ENCODE data around the gene ELAVL3.

The ELAVL3 gene

DNA sequence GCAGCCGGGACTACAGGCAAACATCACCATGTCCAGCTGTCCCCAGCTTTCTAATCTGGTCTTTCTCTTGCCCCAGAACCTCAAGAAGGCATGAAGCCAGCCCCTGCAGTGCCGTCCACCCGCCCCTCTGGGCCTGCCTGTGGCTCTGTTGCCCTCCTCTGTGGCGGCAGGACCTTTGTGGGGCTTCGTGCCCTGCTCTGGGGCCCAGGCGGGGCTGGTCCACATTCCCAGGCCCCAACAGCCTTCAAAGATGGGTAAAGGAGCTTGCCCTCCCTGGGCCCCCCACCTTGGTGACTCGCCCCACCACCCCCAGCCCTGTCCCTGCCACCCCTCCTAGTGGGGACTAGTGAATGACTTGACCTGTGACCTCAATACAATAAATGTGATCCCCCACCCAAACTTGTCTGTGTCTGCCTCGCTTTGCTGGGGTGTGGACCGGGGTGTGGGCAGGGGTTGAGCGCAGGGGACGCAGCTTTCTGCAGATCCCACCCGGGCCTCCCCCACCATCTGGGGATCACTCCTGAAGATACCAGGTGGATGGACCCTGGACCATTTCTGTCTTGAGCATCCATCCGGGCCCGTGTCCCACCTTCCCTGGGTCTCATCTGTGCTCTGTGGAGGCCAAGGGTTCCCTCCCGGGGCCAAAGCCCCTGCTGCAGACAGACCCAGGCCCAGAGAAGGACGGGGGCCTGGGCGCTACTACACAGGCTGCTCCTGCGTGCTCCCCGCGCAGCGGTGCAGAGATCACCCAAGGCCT lies 30.1 kb downstream of the ELAVL3 start:
- no peak overlapping the region for H2AK5ac ChIP-seq (ENCODE audit: low read length)
- H3K18ac ChIP-seq (ENCODE audit: low read length), result no peak overlapping the region
- no peak overlapping the region for H2BK15ac ChIP-seq (replicated peaks; ENCODE audit: low read depth)
- no peak overlapping the region for H3K27ac ChIP-seq (ENCODE audit: low read depth, low read length)
- H3K79me1 ChIP-seq (ENCODE audit: low read length), result no peaks in the 10 kb centered on the region
- H3K56ac ChIP-seq (ENCODE audit: low read length), result no peak overlapping the region
- peaks cover 1% of the 10 kb centered on the region for H3K36me3 ChIP-seq (ENCODE audit: control insufficient read depth, insufficient read depth, low read length)
- H3K23ac ChIP-seq (ENCODE audit: low read length), result no peak overlapping the region
- no peak overlapping the region for H4K5ac ChIP-seq (ENCODE audit: low read length)
- H4K8ac ChIP-seq (ENCODE audit: low read depth, low read length), result no peak overlapping the region
- WGBS (ENCODE audit: extremely low coverage, insufficient coverage, low lambda C conversion rate), result no CpG with 5 or more reads among the region's 21 CpGs
- H3K27me3 ChIP-seq (ENCODE audit: insufficient read depth, low read length, poor library complexity), result no peaks in the 10 kb centered on the region
- H3K4me2 ChIP-seq (ENCODE audit: low read length), result no peak overlapping the region
- H3K4ac ChIP-seq (ENCODE audit: low read depth, low read length), result no peak overlapping the region
- H2BK5ac ChIP-seq (ENCODE audit: low read length), result no peak overlapping the region
- DNase-seq, result no peak
- H3K9ac ChIP-seq (ENCODE audit: low read length), result no peak overlapping the region
- H3K4me1 ChIP-seq (ENCODE audit: control insufficient read depth, low read depth, low read length), result no peaks in the 10 kb centered on the region
- no peaks in the 10 kb centered on the region for H3K79me2 ChIP-seq (ENCODE audit: control insufficient read depth, insufficient read depth, low read length)
- H2BK120ac ChIP-seq (ENCODE audit: low read depth, low read length), result no peak overlapping the region
- H3K4me3 ChIP-seq (ENCODE audit: low read length), result no peak overlapping the region

DNA sequence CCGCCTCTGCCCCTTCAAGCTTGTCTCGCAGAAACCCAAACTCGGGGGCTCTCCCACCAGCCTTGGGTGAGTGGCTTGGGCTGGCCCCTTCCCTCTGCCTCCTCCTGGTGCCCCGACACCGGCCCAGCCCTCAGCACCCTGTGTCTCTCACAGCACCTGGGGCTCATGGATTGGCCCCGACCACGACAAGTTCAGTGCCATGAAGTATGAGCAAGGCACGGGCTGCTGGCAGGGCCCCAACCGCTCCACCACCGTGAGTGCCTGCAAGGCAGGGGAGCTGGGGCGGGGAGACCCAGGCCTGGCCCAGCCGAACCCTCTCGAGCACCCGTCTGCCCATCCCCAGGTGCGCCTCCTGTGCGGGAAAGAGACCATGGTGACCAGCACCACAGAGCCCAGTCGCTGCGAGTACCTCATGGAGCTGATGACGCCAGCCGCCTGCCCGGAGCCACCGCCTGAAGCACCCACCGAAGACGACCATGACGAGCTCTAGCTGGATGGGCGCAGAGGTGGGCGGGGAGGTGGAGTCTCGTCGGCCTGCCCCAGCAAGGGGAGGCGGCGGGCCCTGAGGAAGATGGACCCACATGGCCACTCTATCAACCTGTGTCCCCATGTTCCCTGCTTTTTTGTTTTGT lies 31.8 kb downstream of the ELAVL3 start:
- Histone ChIP-seq H3K4me1 (ENCODE audit: control insufficient read depth, low read depth, low read length) (no peaks in the 10 kb centered on the region), H3K18ac (ENCODE audit: low read length) (no peak overlapping the region), H3K4me2 (ENCODE audit: low read length) (no peak overlapping the region), H3K4ac (ENCODE audit: low read depth, low read length) (no peak overlapping the region), H3K56ac (ENCODE audit: low read length) (no peak overlapping the region), H3K27me3 (ENCODE audit: insufficient read depth, low read length, poor library complexity) (no peaks in the 10 kb centered on the region), H4K8ac (ENCODE audit: low read depth, low read length) (no peak overlapping the region), H3K36me3 (ENCODE audit: control insufficient read depth, insufficient read depth, low read length) (peaks cover 5% of the 10 kb centered on the region), H3K79me2 (ENCODE audit: control insufficient read depth, insufficient read depth, low read length) (no peaks in the 10 kb centered on the region), H3K9ac (ENCODE audit: low read length) (no peak overlapping the region), H4K5ac (ENCODE audit: low read length) (no peak overlapping the region), H3K4me3 (ENCODE audit: low read length) (no peak overlapping the region), H2BK5ac (ENCODE audit: low read length) (no peak overlapping the region), H2BK120ac (ENCODE audit: low read depth, low read length) (no peak overlapping the region), H3K27ac (ENCODE audit: low read depth, low read length) (no peak overlapping the region), H3K79me1 (ENCODE audit: low read length) (no peaks in the 10 kb centered on the region), H2AK5ac (ENCODE audit: low read length) (no peak overlapping the region), H2BK15ac (replicated peaks; ENCODE audit: low read depth) (no peak overlapping the region), H3K23ac (ENCODE audit: low read length) (no peak overlapping the region)
- WGBS (ENCODE audit: extremely low coverage, insufficient coverage, low lambda C conversion rate), result no CpG with 5 or more reads among the region's 31 CpGs
- DNase-seq, result no peak

- H2BK120ac ChIP-seq (ENCODE audit: low read depth, low read length), result no peak overlapping the region
- H3K4ac ChIP-seq (ENCODE audit: low read depth, low read length), result no peak overlapping the region
- whole genome bisulfite sequencing (ENCODE audit: extremely low coverage, insufficient coverage, low lambda C conversion rate), result no CpG with 5 or more reads among the region's 13 CpGs
- H3K4me1 ChIP-seq (ENCODE audit: control insufficient read depth, low read depth, low read length), result no peaks in the 10 kb centered on the region
- no peaks in the 10 kb centered on the region for H3K27me3 ChIP-seq (ENCODE audit: insufficient read depth, low read length, poor library complexity)
- no peak overlapping the region for H3K4me3 ChIP-seq (ENCODE audit: low read length)
- H3K36me3 ChIP-seq (ENCODE audit: control insufficient read depth, insufficient read depth, low read length), result peaks cover 7% of the 10 kb centered on the region
- H3K9ac ChIP-seq (ENCODE audit: low read length), result no peak overlapping the region
- DNase-seq, result no peak
- no peak overlapping the region for H2BK15ac ChIP-seq (replicated peaks; ENCODE audit: low read depth)
- no peak overlapping the region for H3K18ac ChIP-seq (ENCODE audit: low read length)
- H3K4me2 ChIP-seq (ENCODE audit: low read length), result no peak overlapping the region
- H3K56ac ChIP-seq (ENCODE audit: low read length), result no peak overlapping the region
- H3K79me1 ChIP-seq (ENCODE audit: low read length), result no peaks in the 10 kb centered on the region
- no peak overlapping the region for H2AK5ac ChIP-seq (ENCODE audit: low read length)
- no peak overlapping the region for H2BK5ac ChIP-seq (ENCODE audit: low read length)
- no peak overlapping the region for H3K23ac ChIP-seq (ENCODE audit: low read length)
- no peak overlapping the region for H4K5ac ChIP-seq (ENCODE audit: low read length)
- H3K27ac ChIP-seq (ENCODE audit: low read depth, low read length), result no peak overlapping the region
- no peak overlapping the region for H4K8ac ChIP-seq (ENCODE audit: low read depth, low read length)
- H3K79me2 ChIP-seq (ENCODE audit: control insufficient read depth, insufficient read depth, low read length), result no peaks in the 10 kb centered on the region
These were observed 32.4 kb downstream of the ELAVL3 start for GRCh38 chr19:11448410-11448809.

GRCh38 chr19:11447347-11448262 lies 33.2 kb downstream of the ELAVL3 start:
- DNase-seq, result no peak
- H3K9ac ChIP-seq (ENCODE audit: low read length), result no peak overlapping the region
- H3K4me3 ChIP-seq (ENCODE audit: low read length), result no peak overlapping the region
- H3K27me3 ChIP-seq (ENCODE audit: insufficient read depth, low read length, poor library complexity), result no peaks in the 10 kb centered on the region
- no peaks in the 10 kb centered on the region for H3K79me2 ChIP-seq (ENCODE audit: control insufficient read depth, insufficient read depth, low read length)
- H3K4me1 ChIP-seq (ENCODE audit: control insufficient read depth, low read depth, low read length), result no peaks in the 10 kb centered on the region
- no peak overlapping the region for H3K4me2 ChIP-seq (ENCODE audit: low read length)
- H2BK5ac ChIP-seq (ENCODE audit: low read length), result no peak overlapping the region
- H3K18ac ChIP-seq (ENCODE audit: low read length), result no peak overlapping the region
- no peak overlapping the region for H3K56ac ChIP-seq (ENCODE audit: low read length)
- no peak overlapping the region for H3K4ac ChIP-seq (ENCODE audit: low read depth, low read length)
- H4K8ac ChIP-seq (ENCODE audit: low read depth, low read length), result no peak overlapping the region
- H3K23ac ChIP-seq (ENCODE audit: low read length), result no peak overlapping the region
- H3K27ac ChIP-seq (ENCODE audit: low read depth, low read length), result no peak overlapping the region
- H2BK120ac ChIP-seq (ENCODE audit: low read depth, low read length), result no peak overlapping the region
- no CpG with 5 or more reads among the region's 35 CpGs for WGBS (ENCODE audit: extremely low coverage, insufficient coverage, low lambda C conversion rate)
- no peaks in the 10 kb centered on the region for H3K79me1 ChIP-seq (ENCODE audit: low read length)
- H3K36me3 ChIP-seq (ENCODE audit: control insufficient read depth, insufficient read depth, low read length), result peaks cover 7% of the 10 kb centered on the region
- no peak overlapping the region for H4K5ac ChIP-seq (ENCODE audit: low read length)
- no peak overlapping the region for H2BK15ac ChIP-seq (replicated peaks; ENCODE audit: low read depth)
- no peak overlapping the region for H2AK5ac ChIP-seq (ENCODE audit: low read length)

- Histone ChIP-seq H3K4me1 (ENCODE audit: control insufficient read depth, low read depth, low read length) (no peaks in the 10 kb centered on the region), H3K56ac (ENCODE audit: low read length) (no peak overlapping the region), H3K27ac (ENCODE audit: low read depth, low read length) (no peak overlapping the region), H2AK5ac (ENCODE audit: low read length) (no peak overlapping the region), H4K8ac (ENCODE audit: low read depth, low read length) (no peak overlapping the region), H3K18ac (ENCODE audit: low read length) (no peak overlapping the region), H2BK120ac (ENCODE audit: low read depth, low read length) (no peak overlapping the region), H3K27me3 (ENCODE audit: insufficient read depth, low read length, poor library complexity) (no peaks in the 10 kb centered on the region), H3K36me3 (ENCODE audit: control insufficient read depth, insufficient read depth, low read length) (peaks cover 9% of the 10 kb centered on the region), H3K4me3 (ENCODE audit: low read length) (no peak overlapping the region), H3K4me2 (ENCODE audit: low read length) (no peak overlapping the region), H2BK15ac (replicated peaks; ENCODE audit: low read depth) (no peak overlapping the region), H4K5ac (ENCODE audit: low read length) (no peak overlapping the region), H3K4ac (ENCODE audit: low read depth, low read length) (no peak overlapping the region), H3K23ac (ENCODE audit: low read length) (no peak overlapping the region), H2BK5ac (ENCODE audit: low read length) (no peak overlapping the region), H3K79me1 (ENCODE audit: low read length) (peaks cover under 1% of the 10 kb centered on the region), H3K9ac (ENCODE audit: low read length) (no peak overlapping the region), H3K79me2 (ENCODE audit: control insufficient read depth, insufficient read depth, low read length) (no peaks in the 10 kb centered on the region)
- DNase-seq, result peak; percentile 56
- no CpG with 5 or more reads among the region's 23 CpGs for WGBS (ENCODE audit: extremely low coverage, insufficient coverage, low lambda C conversion rate)
These were observed 34.1 kb downstream of the ELAVL3 start for GRCh38 chr19:11446652-11447301.
